ENCODE data around the gene CRYL1.

DNA sequence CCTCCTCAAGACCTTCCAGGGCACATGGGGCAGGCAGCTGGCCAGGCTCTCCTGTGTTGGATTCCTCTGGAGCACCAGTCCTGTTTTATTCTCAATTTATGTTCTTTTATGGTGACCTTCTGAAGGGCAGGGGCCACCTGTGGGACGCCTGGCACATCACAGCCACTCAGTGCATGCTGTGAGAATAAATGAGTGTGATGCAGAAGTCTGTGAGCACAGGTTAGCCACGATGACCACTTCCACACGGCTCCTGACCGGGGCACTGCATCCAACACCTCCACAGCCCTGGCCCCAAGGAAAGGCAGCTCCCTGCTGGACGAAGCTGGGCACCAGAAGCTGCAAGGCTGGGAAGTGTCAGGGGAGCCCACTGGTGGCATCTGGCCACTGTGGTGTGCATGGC is 122.8 kb downstream of the CRYL1 start:
- no peak for TF ChIP-seq SP1 (CRISPR knock-in tag; conservative IDR thresholded peaks at IDR 0.05)
- TF ChIP-seq ATF2 (CRISPR knock-in tag; IDR thresholded peaks at IDR 0.05; ENCODE audit: borderline replicate concordance, low read depth), result no peak

Measured in WTC11 (cell line).